WERI-Rb-1 (cell line): ENCODE data around the gene OSBPL7.

Source experiments
- DNase-seq: peaks from one replicate; pipeline ENCODE4 v3.0.0-alpha.2; 2020
- H3K27ac ChIP-seq: fragments of 250-450 bp; sonication (Bioruptor Pico); 2 replicates; pipeline ENCODE4 v1.5.1; 2020; ENCODE audit warnings: mild to moderate bottlenecking, moderate library complexity
- H3K27me3 ChIP-seq: fragments of 250-450 bp; sonication (Bioruptor Pico); 2 replicates; pipeline ENCODE4 v1.5.1; 2021; ENCODE audit warnings: mild to moderate bottlenecking, low read depth, moderate library complexity; ENCODE audit not compliant: insufficient read depth, severe bottlenecking
- H3K36me3 ChIP-seq: fragments of 250-450 bp; sonication (Bioruptor Pico); 2 replicates; pipeline ENCODE4 v1.5.1; 2020; ENCODE audit warnings: mild to moderate bottlenecking, moderate library complexity
- H3K4me3 ChIP-seq: 2 replicates; pipeline ENCODE4 v1.5.1; 2011; ENCODE audit warnings: low read depth, mild to moderate bottlenecking, control low read depth, low read length
- H3K9me3 ChIP-seq: fragments of 250-450 bp; sonication (Bioruptor Pico); 2 replicates; pipeline ENCODE4 v1.5.1; 2021; ENCODE audit warnings: mild to moderate bottlenecking, moderate library complexity; ENCODE audit not compliant: severe bottlenecking
- CTCF ChIP-seq: IDR thresholded peaks from 2 replicates; pipeline ENCODE4 v1.5.1; 2011; ENCODE audit warnings: low read depth, mild to moderate bottlenecking, control low read depth, inconsistent platforms, low read length

The OSBPL7 gene

GRCh38 chr17:47804461-47804860 is 17.1 kb downstream of the OSBPL7 start:
- DNase-seq = no peak
- Histone ChIP-seq H3K9me3 (no peaks in the 10 kb centered on the region), H3K4me3 (no peak overlapping the region), H3K27me3 (no peaks in the 10 kb centered on the region), H3K36me3 (peaks cover 27% of the 10 kb centered on the region), H3K27ac (no peak overlapping the region)
- TF ChIP-seq CTCF = no peak

- H3K9me3 ChIP-seq = no peaks in the 10 kb centered on the region
- peaks cover 20% of the 10 kb centered on the region for H3K36me3 ChIP-seq
- DNase-seq = no peak
- no peaks in the 10 kb centered on the region for H3K27me3 ChIP-seq
- H3K4me3 ChIP-seq = no peak overlapping the region
- no peak for TF ChIP-seq CTCF
- no peak overlapping the region for H3K27ac ChIP-seq
Measured at GRCh38 chr17:47803751-47804150, 17.8 kb downstream of the OSBPL7 start.

GRCh38 chr17:47803201-47803600 is 18.4 kb downstream of the OSBPL7 start:
- no peaks in the 10 kb centered on the region for H3K9me3 ChIP-seq
- no peak overlapping the region for H3K27ac ChIP-seq
- DNase-seq = no peak
- H3K36me3 ChIP-seq = peaks cover 15% of the 10 kb centered on the region
- TF ChIP-seq CTCF = no peak
- no peaks in the 10 kb centered on the region for H3K27me3 ChIP-seq
- no peak overlapping the region for H3K4me3 ChIP-seq

GRCh38 chr17:47802341-47803022 is 19.1 kb downstream of the OSBPL7 start:
- no peaks in the 10 kb centered on the region for H3K27me3 ChIP-seq
- DNase-seq = peak; percentile 94
- H3K27ac ChIP-seq = no peak overlapping the region
- peaks cover 8% of the 10 kb centered on the region for H3K36me3 ChIP-seq
- no peak overlapping the region for H3K4me3 ChIP-seq
- H3K9me3 ChIP-seq = no peaks in the 10 kb centered on the region
- peak; percentile 90 for TF ChIP-seq CTCF

- H3K27me3 ChIP-seq = no peaks in the 10 kb centered on the region
- H3K27ac ChIP-seq = no peak overlapping the region
Measured at GRCh38 chr17:47801906-47802305, 19.7 kb downstream of the OSBPL7 start.

More at GRCh38 chr17:47801906-47802305, 19.7 kb downstream of the OSBPL7 start:
- H3K9me3 ChIP-seq = no peaks in the 10 kb centered on the region
- H3K4me3 ChIP-seq = no peak overlapping the region
- DNase-seq = no peak
- TF ChIP-seq CTCF = no peak
- peaks cover 2% of the 10 kb centered on the region for H3K36me3 ChIP-seq
